H54 (cell line): ENCODE results near the gene HOPX.

Experiments
- DNase-seq: peaks from one replicate; pipeline ENCODE4 v3.0.0; 2011; ENCODE audit warnings: low spot score, mixed read lengths; ENCODE audit not compliant: insufficient read length
- FAIRE-seq: peaks from 3 replicates; lab custom pipeline; 2011; peaks lifted over from hg19 to GRCh38; lab: Jason Lieb, UNC
- POLR2A ChIP-seq: IDR thresholded peaks from 2 replicates; pipeline ENCODE4 v1.6.1; 2011; ENCODE audit warnings: low read depth, mild to moderate bottlenecking, low read length

The HOPX gene

GRCh38 chr4:56655209-56655626, 25.9 kb downstream of the HOPX start:
- DNase-seq (no peak), FAIRE-seq (no peak)
- no peak for TF ChIP-seq POLR2A

- DNase-seq (no peak), FAIRE-seq (no peak)
- no peak for TF ChIP-seq POLR2A
These were observed 26.9 kb downstream of the HOPX start for GRCh38 chr4:56654238-56654632.

- FAIRE-seq (no peak), DNase-seq (no peak)
- TF ChIP-seq POLR2A, result no peak
These were observed 27.4 kb downstream of the HOPX start for GRCh38 chr4:56653461-56654237.

- TF ChIP-seq POLR2A, result no peak
- FAIRE-seq, result no peak
- DNase-seq, result no peak
These were observed 28.9 kb downstream of the HOPX start for GRCh38 chr4:56652196-56652595.

GRCh38 chr4:56651056-56651350, 30.1 kb downstream of the HOPX start:
- FAIRE-seq, result no peak
- DNase-seq, result no peak
- no peak for TF ChIP-seq POLR2A

- FAIRE-seq (no peak), DNase-seq (no peak)
- no peak for TF ChIP-seq POLR2A
These were observed 30.6 kb downstream of the HOPX start for GRCh38 chr4:56650262-56651055.

GRCh38 chr4:56649445-56650261, 31.4 kb downstream of the HOPX start:
- TF ChIP-seq POLR2A, result no peak
- DNase-seq, result no peak
- FAIRE-seq, result no peak

GRCh38 chr4:56648824-56649151, 32.3 kb downstream of the HOPX start:
- FAIRE-seq (no peak), DNase-seq (no peak)
- no peak for TF ChIP-seq POLR2A

- FAIRE-seq, result no peak
- TF ChIP-seq POLR2A, result no peak
- no peak for DNase-seq
These were observed 32.9 kb downstream of the HOPX start for GRCh38 chr4:56648021-56648823.

- FAIRE-seq (no peak), DNase-seq (no peak)
- TF ChIP-seq POLR2A, result no peak
These were observed 34.8 kb downstream of the HOPX start for GRCh38 chr4:56646341-56646740.

- FAIRE-seq, result no peak
- no peak for DNase-seq
- TF ChIP-seq POLR2A, result no peak
These were observed 37.5 kb downstream of the HOPX start for GRCh38 chr4:56643596-56643995.

- DNase-seq (no peak), FAIRE-seq (no peak)
- TF ChIP-seq POLR2A, result no peak
These were observed 39.5 kb downstream of the HOPX start for GRCh38 chr4:56641494-56642051.
